Smooth muscle cell (in vitro differentiated cells): ENCODE results near the gene KPTN. TPM values are rescaled to one million over a fixed set of nuclear protein-coding genes. Genes with fewer than 3 reads are reported as not detected.

ENCODE experiments used
- DNase-seq: peaks from one replicate; lab custom pipeline; 2025; ENCODE audit not compliant: unreplicated experiment; lab: John Stamatoyannopoulos, UW
- H2AFZ ChIP-seq: fragments of 200-600 bp; sonication (generic); 2 replicates; pipeline ENCODE4 v1.6.0; 2016; ENCODE audit warnings: antibody characterized with exemption, low read depth, mild to moderate bottlenecking
- H3F3A ChIP-seq: fragments of 200-600 bp; sonication (generic); 2 replicates; pipeline ENCODE4 v1.6.0; 2017; ENCODE audit warnings: antibody characterized with exemption, low read depth
- H3K27ac ChIP-seq: fragments of 200-600 bp; sonication (generic); 2 replicates; pipeline ENCODE4 v1.5.1; 2016; ENCODE audit warnings: low read depth, mild to moderate bottlenecking
- H3K27me3 ChIP-seq: fragments of 200-600 bp; sonication (generic); 2 replicates; pipeline ENCODE4 v1.6.1; 2016; ENCODE audit warnings: low read depth, mild to moderate bottlenecking
- H3K36me3 ChIP-seq: fragments of 200-600 bp; sonication (generic); 2 replicates; pipeline ENCODE4 v1.5.1; 2016; ENCODE audit warnings: low read depth
- H3K4me1 ChIP-seq: fragments of 200-600 bp; sonication (generic); 2 replicates; pipeline ENCODE4 v1.5.1; 2016; ENCODE audit warnings: low read depth
- H3K4me2 ChIP-seq: fragments of 200-600 bp; sonication (generic); 2 replicates; pipeline ENCODE4 v1.6.0; 2016; ENCODE audit warnings: mild to moderate bottlenecking
- H3K4me3 ChIP-seq: fragments of 200-600 bp; sonication (generic); 2 replicates; pipeline ENCODE4 v1.5.1; 2016; ENCODE audit warnings: mild to moderate bottlenecking
- H3K79me2 ChIP-seq: fragments of 200-600 bp; sonication (generic); 2 replicates; pipeline ENCODE4 v1.6.0; 2016; ENCODE audit warnings: low read depth, mild to moderate bottlenecking
- H3K9ac ChIP-seq: fragments of 200-600 bp; sonication (generic); 2 replicates; pipeline ENCODE4 v1.6.0; 2016; ENCODE audit warnings: low read depth
- H3K9me3 ChIP-seq: fragments of 200-600 bp; sonication (generic); replicated peaks from 2 replicates; pipeline ENCODE4 v1.5.1; 2016; ENCODE audit warnings: low read depth
- H4K20me1 ChIP-seq: fragments of 200-600 bp; sonication (generic); 2 replicates; pipeline ENCODE4 v1.6.0; 2016; ENCODE audit warnings: low read depth
- WGBS: methylation state at CpG from one replicate; pipeline ENCODE4 v1.1.7; 2016; ENCODE audit warnings: low lambda C conversion rate; 5-methylcytosine and 5-hydroxymethylcytosine counted together
- polyA plus RNA-seq: library from polyadenylated mRNA; unstranded; fragments of >200 nt; fragmentation: Nextera tagmentation; extraction: Ambion mirVana; gene quantifications from 2 replicates; pipeline ENCODE4 v1.2.1, GENCODE V29; 2016
- total RNA-seq: library from RNA; depleted of rRNA; stranded (reverse); fragments of >200 nt; gene quantifications from 2 replicates; pipeline ENCODE4 v1.2.3, GENCODE V29; 2014
- TF ChIP-seq, protein P1 (sequence below): fragments of 200-600 bp; sonication (generic); IDR thresholded peaks from 2 replicates; pipeline ENCODE4 v1.5.1; 2017; ENCODE audit warnings: borderline replicate concordance, mild to moderate bottlenecking, antibody characterized with exemption; ENCODE audit not compliant: insufficient read depth, poor library complexity, severe bottlenecking

Gene KPTN
- total and polyA plus RNA-seq, 2 experiments from 2014 or later: 10.6 to 12.2 TPM

DNA sequence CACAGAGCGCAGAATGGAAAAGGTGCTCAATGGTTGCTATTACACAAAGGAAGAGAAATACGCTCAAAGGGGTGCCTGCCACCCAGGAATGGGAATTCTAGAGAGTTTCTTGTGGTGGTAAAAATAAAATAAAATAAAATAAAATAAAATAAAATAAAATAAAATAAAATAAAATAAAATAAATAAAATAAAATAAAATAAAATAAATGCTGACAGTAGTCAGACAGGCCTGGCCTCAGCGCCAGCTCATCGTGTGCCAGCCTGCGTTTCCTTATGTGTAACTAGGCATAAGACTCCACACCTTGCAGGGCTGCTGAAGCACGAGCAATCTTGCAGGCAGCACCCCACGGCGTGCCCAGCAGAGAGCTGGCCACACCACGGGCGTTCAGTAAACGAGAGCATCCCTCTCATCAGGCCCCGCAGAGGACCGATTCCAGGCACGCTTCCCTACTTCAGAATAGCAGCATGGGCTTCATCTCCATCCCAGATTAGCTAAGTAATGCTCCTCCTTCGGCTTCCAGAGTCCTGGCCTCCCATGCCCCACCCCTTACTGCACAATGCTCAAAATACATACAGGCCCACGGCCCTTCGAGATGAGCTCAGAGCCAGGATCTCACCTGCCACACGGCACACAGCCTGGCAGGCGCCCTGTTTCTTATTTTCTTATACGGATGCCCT is 25.3 kb upstream of the KPTN start:
- DNase-seq: no peak
- H3K36me3 ChIP-seq: no peaks in the 10 kb centered on the region
- no peak overlapping the region for H3K4me3 ChIP-seq
- TF ChIP-seq, protein P1, sequence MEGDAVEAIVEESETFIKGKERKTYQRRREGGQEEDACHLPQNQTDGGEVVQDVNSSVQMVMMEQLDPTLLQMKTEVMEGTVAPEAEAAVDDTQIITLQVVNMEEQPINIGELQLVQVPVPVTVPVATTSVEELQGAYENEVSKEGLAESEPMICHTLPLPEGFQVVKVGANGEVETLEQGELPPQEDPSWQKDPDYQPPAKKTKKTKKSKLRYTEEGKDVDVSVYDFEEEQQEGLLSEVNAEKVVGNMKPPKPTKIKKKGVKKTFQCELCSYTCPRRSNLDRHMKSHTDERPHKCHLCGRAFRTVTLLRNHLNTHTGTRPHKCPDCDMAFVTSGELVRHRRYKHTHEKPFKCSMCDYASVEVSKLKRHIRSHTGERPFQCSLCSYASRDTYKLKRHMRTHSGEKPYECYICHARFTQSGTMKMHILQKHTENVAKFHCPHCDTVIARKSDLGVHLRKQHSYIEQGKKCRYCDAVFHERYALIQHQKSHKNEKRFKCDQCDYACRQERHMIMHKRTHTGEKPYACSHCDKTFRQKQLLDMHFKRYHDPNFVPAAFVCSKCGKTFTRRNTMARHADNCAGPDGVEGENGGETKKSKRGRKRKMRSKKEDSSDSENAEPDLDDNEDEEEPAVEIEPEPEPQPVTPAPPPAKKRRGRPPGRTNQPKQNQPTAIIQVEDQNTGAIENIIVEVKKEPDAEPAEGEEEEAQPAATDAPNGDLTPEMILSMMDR: no peak
- H3K9ac ChIP-seq: no peak overlapping the region
- no peak overlapping the region for H3K27ac ChIP-seq
- 97% methylated on average over 20 of the region's 20 CpGs for WGBS
- H3K4me1 ChIP-seq: peaks cover 6% of the 10 kb centered on the region
- H4K20me1 ChIP-seq: peaks cover 89% of the 10 kb centered on the region
- H3K9me3 ChIP-seq: no peaks in the 10 kb centered on the region
- peaks cover 76% of the 10 kb centered on the region for H3K79me2 ChIP-seq
- H3F3A ChIP-seq: no peaks in the 10 kb centered on the region
- no peak overlapping the region for H3K4me2 ChIP-seq
- no peak overlapping the region for H2AFZ ChIP-seq
- no peaks in the 10 kb centered on the region for H3K27me3 ChIP-seq

DNA sequence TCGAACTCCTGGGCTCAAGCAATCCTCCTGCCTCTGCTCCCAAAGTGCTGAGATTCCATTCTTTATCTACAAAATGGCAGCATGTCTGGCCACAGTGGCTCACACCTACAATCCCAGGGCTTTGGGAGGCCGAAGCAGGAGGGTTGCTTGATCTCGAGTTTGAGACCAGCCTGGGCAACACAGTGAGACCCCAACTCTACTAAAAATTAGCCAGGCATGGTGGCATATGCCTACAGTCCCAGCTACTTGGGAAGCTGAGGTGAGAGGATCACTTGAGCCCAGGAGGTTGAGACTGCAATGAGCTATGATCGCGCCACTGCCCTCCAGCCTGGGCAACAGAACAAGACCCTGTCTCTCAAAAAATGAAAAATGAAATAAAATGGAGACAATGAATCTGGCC is 24.7 kb upstream of the KPTN start:
- Histone ChIP-seq H4K20me1 (peaks cover 93% of the 10 kb centered on the region), H3K36me3 (no peaks in the 10 kb centered on the region)
- 97% methylated on average over 5 of the region's 5 CpGs for WGBS

DNA sequence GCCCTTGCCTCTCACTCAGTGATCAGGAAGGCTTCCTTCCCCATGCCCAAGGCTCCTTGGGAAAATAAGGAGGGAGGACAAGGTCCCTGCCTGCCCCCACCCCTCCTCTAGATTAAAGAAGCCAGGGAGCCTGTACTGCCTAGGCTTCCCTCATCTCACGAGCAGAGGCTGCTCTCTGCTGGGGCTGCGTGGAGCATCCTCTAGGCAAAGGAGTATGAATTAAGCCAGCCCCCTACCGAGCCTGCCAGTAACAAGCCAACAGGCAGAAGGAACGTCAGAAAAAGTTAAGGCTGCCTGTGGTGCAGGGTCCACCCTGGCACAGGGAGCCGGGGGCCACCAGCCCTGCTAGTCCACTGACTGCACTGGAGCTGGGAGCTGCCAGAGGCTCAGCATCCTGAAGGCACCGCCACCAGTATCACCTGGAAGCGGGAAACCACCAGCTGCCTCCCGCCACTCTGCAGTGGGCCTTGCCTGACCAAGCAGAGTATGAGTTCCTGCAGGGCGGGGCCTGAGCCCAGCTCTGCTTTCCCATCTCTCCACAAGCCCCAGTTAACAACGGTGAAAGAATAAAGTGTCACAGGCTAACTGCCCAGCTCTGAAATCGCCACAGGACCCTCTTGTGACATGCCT is 24.0 kb upstream of the KPTN start:
- Histone ChIP-seq H4K20me1 (peaks cover 95% of the 10 kb centered on the region), H3K4me1 (peaks cover 6% of the 10 kb centered on the region), H3K9me3 (no peaks in the 10 kb centered on the region), H3F3A (no peaks in the 10 kb centered on the region), H3K4me3 (no peak overlapping the region), H3K27ac (no peak overlapping the region), H3K27me3 (no peaks in the 10 kb centered on the region), H3K79me2 (peaks cover 64% of the 10 kb centered on the region), H2AFZ (no peak overlapping the region), H3K9ac (no peak overlapping the region), H3K36me3 (no peaks in the 10 kb centered on the region), H3K4me2 (no peak overlapping the region)
- TF ChIP-seq, protein P1: no peak
- WGBS: 84% methylated on average over 11 of the region's 11 CpGs
- no peak for DNase-seq

More for the DNA sequence above, 24.7 kb upstream of the KPTN start:
- H3K79me2 ChIP-seq: peaks cover 70% of the 10 kb centered on the region
- no peak overlapping the region for H3K4me2 ChIP-seq
- H3F3A ChIP-seq: no peaks in the 10 kb centered on the region
- no peak for DNase-seq
- H3K27me3 ChIP-seq: no peaks in the 10 kb centered on the region
- H3K4me1 ChIP-seq: peaks cover 6% of the 10 kb centered on the region
- H3K9me3 ChIP-seq: no peaks in the 10 kb centered on the region
- no peak overlapping the region for H3K27ac ChIP-seq
- H2AFZ ChIP-seq: no peak overlapping the region
- no peak overlapping the region for H3K9ac ChIP-seq
- TF ChIP-seq, protein P1: no peak
- H3K4me3 ChIP-seq: no peak overlapping the region
